GM10266 (cell line): ENCODE measurements around the gene TENT4A.

Experiments used
- DNase-seq: peaks from one replicate; pipeline ENCODE4 v3.0.0; 2012; ENCODE audit errors: extremely low spot score
- TF ChIP-seq, protein P1 (sequence below): IDR thresholded peaks from 2 replicates; pipeline ENCODE4 v1.5.1; 2012; ENCODE audit warnings: mild to moderate bottlenecking, low read depth; ENCODE audit not compliant: control insufficient read depth, insufficient read depth; ENCODE audit errors: missing control alignments

The TENT4A gene

DNA sequence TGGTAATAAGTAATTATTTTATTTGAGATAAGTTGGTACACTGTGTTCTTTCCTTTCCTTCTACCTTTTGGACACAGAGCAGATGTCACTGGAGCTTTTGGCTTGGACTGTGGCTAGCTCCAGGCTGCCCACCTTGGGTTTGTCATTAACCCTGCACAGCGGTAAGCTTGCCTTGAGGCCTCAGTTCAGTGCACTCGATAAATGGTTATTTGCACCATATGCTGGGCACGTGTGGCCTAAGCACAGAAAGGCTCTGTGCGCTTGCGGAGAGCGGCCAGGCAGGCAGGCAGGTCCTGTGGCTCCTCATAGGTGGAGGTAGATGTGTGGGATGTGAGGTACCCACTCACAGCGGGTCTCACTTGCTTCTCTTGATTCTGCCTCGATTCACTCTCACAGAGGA lies 30.0 kb upstream of the TENT4A start:
- no peak for DNase-seq
- TF ChIP-seq, protein P1, sequence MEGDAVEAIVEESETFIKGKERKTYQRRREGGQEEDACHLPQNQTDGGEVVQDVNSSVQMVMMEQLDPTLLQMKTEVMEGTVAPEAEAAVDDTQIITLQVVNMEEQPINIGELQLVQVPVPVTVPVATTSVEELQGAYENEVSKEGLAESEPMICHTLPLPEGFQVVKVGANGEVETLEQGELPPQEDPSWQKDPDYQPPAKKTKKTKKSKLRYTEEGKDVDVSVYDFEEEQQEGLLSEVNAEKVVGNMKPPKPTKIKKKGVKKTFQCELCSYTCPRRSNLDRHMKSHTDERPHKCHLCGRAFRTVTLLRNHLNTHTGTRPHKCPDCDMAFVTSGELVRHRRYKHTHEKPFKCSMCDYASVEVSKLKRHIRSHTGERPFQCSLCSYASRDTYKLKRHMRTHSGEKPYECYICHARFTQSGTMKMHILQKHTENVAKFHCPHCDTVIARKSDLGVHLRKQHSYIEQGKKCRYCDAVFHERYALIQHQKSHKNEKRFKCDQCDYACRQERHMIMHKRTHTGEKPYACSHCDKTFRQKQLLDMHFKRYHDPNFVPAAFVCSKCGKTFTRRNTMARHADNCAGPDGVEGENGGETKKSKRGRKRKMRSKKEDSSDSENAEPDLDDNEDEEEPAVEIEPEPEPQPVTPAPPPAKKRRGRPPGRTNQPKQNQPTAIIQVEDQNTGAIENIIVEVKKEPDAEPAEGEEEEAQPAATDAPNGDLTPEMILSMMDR: no peak

- TF ChIP-seq, protein P1: no peak
- DNase-seq: no peak
These were observed 29.2 kb upstream of the TENT4A start for GRCh38 chr5:6684075-6684474.

DNA sequence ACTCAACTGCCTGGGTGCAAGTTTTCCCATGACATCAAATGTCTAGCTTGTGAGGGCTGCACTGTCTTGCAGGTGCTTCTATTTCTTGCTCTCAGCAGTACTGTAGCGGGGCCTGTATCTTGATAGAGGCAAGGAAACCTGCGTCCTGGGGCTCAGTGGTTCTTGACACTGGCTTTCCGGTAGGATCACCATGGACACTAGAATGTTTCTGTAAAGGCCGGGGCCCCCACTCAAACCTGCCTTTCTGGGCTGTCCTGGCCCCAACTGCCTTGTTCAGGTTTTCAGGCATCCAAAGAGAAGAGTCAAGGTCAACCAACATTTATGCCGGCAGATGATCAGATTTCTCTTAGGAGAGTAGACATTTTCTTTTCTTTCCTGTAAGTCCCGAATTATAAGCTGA lies 26.7 kb upstream of the TENT4A start:
- DNase-seq: no peak
- TF ChIP-seq, protein P1: no peak

DNA sequence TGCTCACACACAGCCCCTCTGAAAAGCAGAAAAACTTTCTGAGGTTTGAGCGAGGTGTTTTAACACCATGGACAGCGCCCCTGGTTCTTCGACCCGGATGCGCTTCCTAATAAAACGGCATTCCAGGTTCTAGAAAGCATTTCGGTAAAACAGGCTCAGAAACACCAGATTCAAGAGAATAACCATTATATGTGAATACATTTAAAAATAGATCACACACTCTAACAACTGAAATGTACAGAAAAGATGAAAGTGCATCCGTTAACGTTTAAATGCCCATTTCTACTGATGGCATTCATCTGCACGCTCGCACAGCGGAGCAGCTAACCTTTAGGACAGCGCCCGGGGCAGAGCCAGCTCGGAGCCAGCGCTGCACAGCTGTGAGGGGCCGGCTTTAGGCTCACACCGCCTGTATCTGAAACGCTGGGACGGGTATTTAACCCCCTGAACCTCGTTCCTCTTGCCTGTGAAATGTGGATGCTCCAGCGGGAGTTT lies 26.3 kb upstream of the TENT4A start:
- TF ChIP-seq, protein P1: no peak
- DNase-seq: no peak

DNA sequence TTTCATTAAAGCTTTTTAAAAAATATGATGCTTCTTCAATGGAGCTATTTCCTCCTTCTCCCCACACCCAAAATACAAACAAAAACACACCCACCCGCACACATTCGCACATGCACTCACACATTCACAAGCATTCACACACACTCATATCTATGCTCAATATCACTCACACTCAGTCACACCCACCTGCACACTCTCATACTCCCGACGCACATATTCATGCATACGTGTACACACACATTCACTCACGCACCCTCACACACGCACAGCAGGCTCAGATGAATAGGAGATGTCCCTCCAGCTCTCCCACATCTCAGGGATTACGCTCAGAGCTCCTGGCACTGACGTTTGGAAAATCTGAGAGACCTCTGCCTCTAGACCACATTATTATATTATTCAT lies 25.7 kb upstream of the TENT4A start:
- no peak for DNase-seq
- TF ChIP-seq, protein P1: no peak

GRCh38 chr5:6692906-6693305 lies 20.3 kb upstream of the TENT4A start:
- DNase-seq: no peak

DNA sequence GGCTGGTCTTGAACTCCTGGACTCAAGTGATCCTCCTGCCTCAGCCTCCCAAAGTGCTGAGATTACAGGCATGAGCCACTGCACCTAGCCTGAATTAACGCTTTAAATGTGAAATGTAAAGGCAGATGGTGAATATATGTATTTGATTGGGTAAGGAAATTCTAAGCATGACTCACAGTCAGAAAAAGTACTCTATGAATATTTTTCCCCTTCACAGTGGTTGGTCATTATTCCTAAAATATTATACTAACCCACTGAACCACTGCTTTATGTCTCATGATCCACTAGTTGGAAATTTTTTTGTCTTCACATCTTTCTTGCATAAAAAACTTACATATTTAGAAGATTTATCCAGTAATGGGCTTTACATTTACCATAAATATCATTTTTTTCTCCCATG lies 14.5 kb upstream of the TENT4A start:
- DNase-seq: no peak

More at GRCh38 chr5:6692906-6693305, 20.3 kb upstream of the TENT4A start:
- TF ChIP-seq, protein P1: no peak

More for the DNA sequence above, 14.5 kb upstream of the TENT4A start:
- TF ChIP-seq, protein P1: no peak
